Activated CD8-positive, alpha-beta memory T cell treated with anti-CD3 and anti-CD28 coated beads, Interleukin-2, amount 50 U/mL, for 24 hours (primary cell): Measurements from ENCODE around the gene SLC4A2.
"Not testable (repeated sequence)": the region's sequence is repeated elsewhere in the genome, so short reads cannot be mapped to it uniquely, and the experiment has no call there.

Experiments used
- DNase-seq: peaks from one replicate; pipeline ENCODE4 v3.0.0-alpha.2; 2020; ENCODE audit errors: extremely low read depth

Gene SLC4A2

GRCh38 chr7:151059367-151060112 is at the start of gene SLC4A2:
SLC4A2 (plus strand) TSS chr7:151059589; CDS start chr7:151061988, 2,399 bp downstream.
- DNase-seq: no peak

DNA sequence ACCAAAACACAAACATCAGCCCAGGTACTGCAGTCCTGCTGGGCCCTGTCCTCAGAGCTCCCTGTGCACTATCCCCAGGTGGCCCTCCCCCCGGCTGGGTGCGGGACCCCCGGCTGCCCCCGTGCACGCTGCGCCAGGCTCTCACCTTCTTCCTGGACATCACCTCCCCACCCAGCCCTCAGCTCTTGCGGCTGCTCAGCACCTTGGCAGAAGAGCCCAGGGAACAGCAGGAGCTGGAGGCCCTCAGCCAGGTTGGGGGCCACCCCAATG is 49.4 kb upstream of the SLC4A2 start:
- DNase-seq: no peak

- no peak for DNase-seq
Measured at GRCh38 chr7:151010307-151011096, 48.9 kb upstream of the SLC4A2 start.

DNA sequence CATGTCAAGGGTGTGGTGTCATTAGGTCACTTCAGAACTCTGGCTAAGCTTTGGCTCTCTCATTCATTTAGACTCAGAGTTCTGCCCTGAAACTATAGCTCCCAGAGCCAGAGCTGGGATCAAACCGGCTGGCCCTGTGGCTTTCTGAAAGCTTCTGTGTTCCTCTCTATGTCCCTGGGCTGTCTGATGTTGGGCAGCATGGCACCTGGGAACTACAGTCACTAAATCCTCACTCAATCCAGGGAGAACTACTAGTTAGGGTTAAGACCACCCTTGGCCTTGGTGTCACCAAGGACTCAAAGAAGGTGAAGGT is 48.3 kb upstream of the SLC4A2 start:
- no peak for DNase-seq

DNA sequence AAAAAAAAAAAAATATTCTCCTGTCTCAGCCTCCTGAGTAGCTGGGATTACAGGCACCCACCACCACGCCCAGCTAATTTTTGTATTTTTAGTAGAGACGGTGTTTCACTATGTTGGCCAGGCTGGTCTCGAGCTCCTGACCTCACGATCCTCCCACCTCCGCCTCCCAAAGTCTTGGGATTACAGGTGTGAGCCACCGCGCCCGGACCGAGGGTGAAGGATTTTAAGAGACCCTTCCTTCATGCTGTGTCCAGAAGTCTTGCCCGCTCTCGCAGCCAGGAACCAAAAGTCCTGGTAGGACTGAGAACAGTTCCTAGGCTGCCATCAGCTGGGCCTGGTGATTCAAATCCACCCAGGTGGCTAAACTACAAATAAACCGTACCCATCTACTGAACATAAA is 47.8 kb upstream of the SLC4A2 start:
- DNase-seq: not testable (repeated sequence)

- no peak for DNase-seq
Measured at GRCh38 chr7:151012031-151012692, 47.2 kb upstream of the SLC4A2 start.

DNA sequence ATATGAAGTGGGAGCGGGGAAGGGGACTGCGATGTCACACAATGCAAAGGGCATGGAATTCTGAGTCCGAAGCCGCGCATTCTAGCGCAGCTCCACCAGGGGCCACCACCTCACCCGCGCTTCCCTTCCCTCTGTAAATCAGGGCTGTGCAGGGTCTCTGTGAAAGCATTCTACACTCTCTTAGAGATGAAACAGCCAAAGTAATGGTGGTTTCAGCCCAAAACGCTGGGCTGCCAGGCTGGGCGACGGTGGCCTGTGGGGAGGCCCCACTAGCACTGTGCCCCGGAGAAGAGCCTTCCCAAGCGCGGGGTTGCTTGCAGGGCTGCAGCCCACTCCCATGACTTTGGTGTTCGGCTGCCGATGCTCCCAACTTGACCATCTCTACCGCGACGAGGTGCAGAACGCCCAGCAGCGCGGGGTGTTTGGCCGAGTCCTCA is 46.5 kb upstream of the SLC4A2 start:
- DNase-seq: no peak

DNA sequence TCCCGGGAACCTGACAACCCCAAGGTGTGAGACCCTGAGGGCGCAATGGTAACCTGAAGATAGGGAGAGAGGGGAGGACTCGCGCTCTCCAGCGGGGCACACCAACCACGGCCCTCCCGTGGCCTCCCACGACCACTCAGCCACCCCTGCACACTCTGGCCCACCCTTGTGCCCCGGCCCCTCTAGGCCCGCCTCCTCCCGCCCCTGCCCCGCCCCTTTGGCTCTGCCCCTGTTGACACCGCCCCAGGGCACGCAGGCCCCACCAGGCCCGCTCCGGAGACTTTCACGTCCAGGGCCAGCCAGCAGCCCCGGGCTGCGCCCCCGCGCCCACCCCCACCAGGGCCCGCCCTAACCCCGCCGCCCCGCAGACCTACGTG is 46.0 kb upstream of the SLC4A2 start:
- DNase-seq: no peak

GRCh38 chr7:151013733-151014497 is 45.5 kb upstream of the SLC4A2 start:
- peak; percentile 61 for DNase-seq

- no peak for DNase-seq
Measured at GRCh38 chr7:151014950-151015349, 44.4 kb upstream of the SLC4A2 start.

DNA sequence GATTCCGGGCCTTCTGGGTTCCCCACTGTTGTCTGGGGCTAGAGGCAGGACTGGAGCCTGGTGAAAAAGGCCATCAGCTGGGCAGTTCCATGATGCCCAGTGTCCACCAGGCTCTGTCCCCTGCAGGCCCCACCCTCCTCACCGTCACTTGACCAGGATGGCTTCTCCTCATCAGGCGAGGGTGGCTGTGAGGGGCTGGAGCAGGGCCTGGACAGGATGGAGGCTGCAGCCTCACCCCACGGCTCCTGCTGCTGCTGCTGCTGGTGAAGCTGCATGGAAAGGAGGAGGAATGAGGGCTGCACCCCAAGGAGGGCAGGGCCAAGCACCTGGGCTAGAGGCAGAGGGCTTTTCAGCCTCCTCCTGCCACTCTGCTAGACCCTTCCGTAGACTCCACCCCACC is 43.4 kb upstream of the SLC4A2 start:
- DNase-seq: no peak

GRCh38 chr7:151016505-151016904 is 42.9 kb upstream of the SLC4A2 start:
- no peak for DNase-seq

DNA sequence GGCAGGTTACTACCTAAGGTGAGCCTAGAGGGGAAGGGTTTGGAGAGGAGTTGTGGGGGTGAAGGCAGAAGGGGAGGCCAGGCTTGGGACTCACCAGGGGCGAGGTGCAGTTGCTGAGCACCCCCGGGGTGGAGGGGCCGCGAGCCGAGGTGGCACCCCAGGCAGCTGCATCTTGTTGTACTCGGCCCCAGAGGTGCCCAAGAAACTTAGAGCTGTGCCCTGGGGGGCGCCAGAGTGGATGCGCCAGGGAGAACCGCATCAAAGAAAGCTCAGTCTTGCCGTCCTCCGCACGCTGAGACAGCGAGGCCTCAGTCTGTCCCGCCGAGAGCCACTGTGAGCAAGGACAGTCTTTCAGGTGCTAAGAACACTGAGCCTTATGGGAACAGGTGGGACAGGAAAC is 42.4 kb upstream of the SLC4A2 start:
- DNase-seq: no peak

GRCh38 chr7:151017370-151017952 is 41.9 kb upstream of the SLC4A2 start:
- no peak for DNase-seq

GRCh38 chr7:151017953-151018420 is 41.4 kb upstream of the SLC4A2 start:
- peak; percentile 51 for DNase-seq

DNA sequence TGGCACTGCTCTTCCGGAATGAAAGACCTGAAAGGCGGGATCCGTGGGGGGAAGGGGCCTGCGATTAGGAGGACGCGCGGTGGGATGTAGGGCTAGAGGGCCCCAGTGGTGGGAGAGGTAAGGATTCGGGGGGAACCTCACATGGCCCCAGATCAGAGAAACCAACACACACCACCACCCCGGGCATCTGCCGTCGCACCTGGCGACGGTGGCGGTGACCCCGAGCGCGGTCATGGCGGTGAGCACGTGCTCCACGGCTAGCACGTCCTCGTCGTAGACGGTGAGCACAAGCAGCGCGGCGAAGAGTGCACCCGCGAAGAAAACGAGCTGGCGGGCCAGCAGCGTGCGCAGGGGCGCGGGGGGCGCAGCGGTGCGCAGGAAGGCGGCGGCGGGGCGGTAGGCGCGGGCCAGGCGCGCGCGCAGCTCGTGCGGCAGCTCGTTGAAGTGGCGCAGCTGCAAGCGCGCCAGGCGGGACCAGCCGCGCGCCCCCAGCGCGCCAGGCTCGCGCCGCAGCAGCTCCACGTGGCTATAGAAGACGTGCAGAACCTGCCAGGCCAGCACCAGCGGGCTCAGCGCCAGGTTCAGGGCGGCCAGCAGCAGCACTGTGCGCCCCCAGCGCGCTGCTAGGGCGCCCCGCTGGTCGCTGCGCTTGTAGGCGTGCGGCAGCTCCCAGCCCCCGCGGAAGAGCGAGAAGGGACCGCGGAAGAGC is 40.8 kb upstream of the SLC4A2 start:
- DNase-seq: no peak

GRCh38 chr7:151019130-151019447 is 40.3 kb upstream of the SLC4A2 start:
- DNase-seq: no peak

DNA sequence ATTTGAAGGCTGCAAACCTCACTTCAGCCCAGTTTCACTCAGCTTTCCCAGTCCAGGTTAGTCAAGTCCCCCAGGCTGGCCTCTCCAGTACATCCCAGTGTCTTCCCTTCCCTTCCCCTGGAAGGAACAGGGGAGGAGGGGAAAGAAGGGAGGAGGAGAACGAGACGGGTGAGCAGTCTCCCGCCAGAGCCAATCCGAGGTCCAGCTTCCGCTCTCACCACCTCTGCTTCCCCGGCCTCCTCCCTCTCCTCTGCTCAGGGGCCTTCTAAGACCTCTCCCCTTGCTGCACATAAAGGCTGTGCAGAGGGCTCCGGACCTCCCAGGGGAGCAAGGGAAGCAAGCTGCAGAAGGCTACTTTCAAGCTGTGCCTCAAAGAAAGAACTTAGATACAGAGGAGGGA is 39.2 kb upstream of the SLC4A2 start:
- no peak for DNase-seq

DNA sequence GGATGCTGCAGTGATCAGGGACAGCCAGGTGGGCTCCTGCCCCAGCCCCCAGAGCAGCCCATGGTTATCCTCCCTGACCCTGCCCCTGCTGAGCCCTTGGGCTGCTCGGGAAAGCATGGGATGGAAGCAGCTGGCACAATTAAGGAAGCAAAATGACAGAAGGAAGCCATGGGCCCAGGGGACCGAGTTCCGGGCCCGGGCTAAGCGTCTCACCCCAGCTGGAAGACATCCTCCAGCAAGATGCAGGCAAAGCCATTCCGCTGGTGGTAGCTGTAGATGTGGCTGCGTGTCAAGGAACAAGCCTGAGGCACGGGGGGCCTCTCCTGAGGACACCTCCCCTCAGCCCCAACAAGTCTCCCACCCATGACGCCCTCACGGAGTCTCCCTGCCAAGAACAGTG is 36.2 kb upstream of the SLC4A2 start:
- DNase-seq: no peak

- no peak for DNase-seq
Measured at GRCh38 chr7:151024435-151025056, 34.8 kb upstream of the SLC4A2 start, which contains the start of gene ATG9B. ATG9B (minus strand) TSS chr7:151024494; CDS start chr7:151024423, 71 bp downstream.
